HG03097 (cell line): ENCODE data around the gene SKAP2.

Source experiments
- ATAC-seq: cut with Tn5 transposase; IDR thresholded peaks from one replicate; pipeline ENCODE4 v1.9.1; 2021; ENCODE audit not compliant: unreplicated experiment, low FRiP score

The SKAP2 gene

GRCh38 chr7:26779978-26780595 is 84.3 kb downstream of the SKAP2 start:
- no peak for ATAC-seq

- ATAC-seq: no peak
These were observed 87.0 kb downstream of the SKAP2 start for GRCh38 chr7:26777385-26777784.

- ATAC-seq: no peak
These were observed 103.9 kb downstream of the SKAP2 start for GRCh38 chr7:26760501-26760900.

GRCh38 chr7:26759108-26759507 is 105.3 kb downstream of the SKAP2 start:
- no peak for ATAC-seq

GRCh38 chr7:26743205-26743604 is 121.2 kb downstream of the SKAP2 start:
- ATAC-seq: no peak

- ATAC-seq: no peak
These were observed 128.3 kb downstream of the SKAP2 start for GRCh38 chr7:26735976-26736600.

- ATAC-seq: no peak
These were observed 135.1 kb downstream of the SKAP2 start for GRCh38 chr7:26729150-26729775.

GRCh38 chr7:26726051-26726450 is 138.3 kb downstream of the SKAP2 start:
- ATAC-seq: no peak

GRCh38 chr7:26724795-26725194 is 139.6 kb downstream of the SKAP2 start:
- ATAC-seq: no peak

- ATAC-seq: no peak
These were observed 141.3 kb downstream of the SKAP2 start for GRCh38 chr7:26723129-26723528.

GRCh38 chr7:26721450-26721849 is 142.9 kb downstream of the SKAP2 start:
- ATAC-seq: no peak

- ATAC-seq: no peak
These were observed 146.3 kb downstream of the SKAP2 start for GRCh38 chr7:26718063-26718462.

GRCh38 chr7:26714438-26714837 is 150.0 kb downstream of the SKAP2 start:
- no peak for ATAC-seq

GRCh38 chr7:26714006-26714405 is 150.4 kb downstream of the SKAP2 start:
- no peak for ATAC-seq

- no peak for ATAC-seq
These were observed 155.0 kb downstream of the SKAP2 start for GRCh38 chr7:26709210-26709990.

GRCh38 chr7:26705567-26705966 is 158.8 kb downstream of the SKAP2 start:
- no peak for ATAC-seq

- no peak for ATAC-seq
These were observed 159.6 kb downstream of the SKAP2 start for GRCh38 chr7:26704786-26705185.

- ATAC-seq: no peak
These were observed 160.4 kb downstream of the SKAP2 start for GRCh38 chr7:26704036-26704435.

GRCh38 chr7:26700893-26701292 is 163.5 kb downstream of the SKAP2 start:
- no peak for ATAC-seq

- no peak for ATAC-seq
These were observed 164.0 kb downstream of the SKAP2 start for GRCh38 chr7:26700386-26700785.

GRCh38 chr7:26699766-26700165 is 164.6 kb downstream of the SKAP2 start:
- no peak for ATAC-seq
